ENCODE results near the gene CCR2.

- TF ChIP-seq CTCF (IDR thresholded peaks at IDR 0.05; ENCODE audit: low read depth, low read length) (no peak), POLR2A (IDR thresholded peaks at IDR 0.05; ENCODE audit: extremely low read depth, insufficient read length) (no peak), MAX (IDR thresholded peaks at IDR 0.05; ENCODE audit: low read depth, low read length) (peak; percentile 100)
Observed at GRCh38 chr3:46393554-46394434, 39.9 kb downstream of the CCR2 start.
